WTC11 (cell line): ENCODE measurements around the gene PPP1R3E. TPM values are rescaled to one million over a fixed set of nuclear protein-coding genes. Genes with fewer than 3 reads are reported as not detected.

ENCODE experiments used
- ATAC-seq: fragments of 200-7000 bp; cut with Tn5 transposase; 2 replicates; pipeline ENCODE4 v1.10.0; 2021; ENCODE audit warnings: mild to moderate bottlenecking, moderate library complexity
- CTCF ChIA-PET: fragments of 300-600 bp; sonication (Branson Sonifier 250); formaldehyde crosslinking; loops from one replicate; lab custom pipeline; 2021; ENCODE audit warnings: antibody characterized with exemption; lab: Charles Lee
- POLR2A ChIA-PET: fragments of 350-600 bp; sonication (Branson Sonifier 250); formaldehyde crosslinking; loops from one replicate; lab custom pipeline; 2021; ENCODE audit warnings: antibody characterized with exemption; lab: Charles Lee
- DNase-seq: peaks from one replicate; pipeline ENCODE4 v3.0.0; 2021; ENCODE audit warnings: low spot score
- H3K27ac Mint-ChIP-seq: 2 replicates; pipeline ENCODE4 v1.8.0; 2021; ENCODE audit warnings: mixed read lengths
- H3K27me3 Mint-ChIP-seq: 2 replicates; pipeline ENCODE4 v1.8.0; 2021; ENCODE audit warnings: low read depth, mild to moderate bottlenecking, moderate library complexity, mixed read lengths
- H3K36me3 Mint-ChIP-seq: 2 replicates; pipeline ENCODE4 v1.8.0; 2021; ENCODE audit warnings: mixed read lengths
- H3K4me1 Mint-ChIP-seq: 2 replicates; pipeline ENCODE4 v1.8.0; 2022; ENCODE audit warnings: mixed read lengths
- H3K4me3 Mint-ChIP-seq: 2 replicates; pipeline ENCODE4 v1.8.0; 2021; ENCODE audit warnings: mild to moderate bottlenecking, moderate library complexity, mixed read lengths
- H3K9me3 Mint-ChIP-seq: 2 replicates; pipeline ENCODE4 v1.8.0; 2021; ENCODE audit warnings: mixed read lengths
- FOXJ3 ChIP-seq: sonication (generic); formaldehyde crosslinking; IDR thresholded peaks from 2 replicates; pipeline ENCODE4 v1.9.0; 2021; ENCODE audit warnings: missing genetic modification reagents, mild to moderate bottlenecking, borderline replicate concordance
- HMGA2 ChIP-seq: fragments of 250-450 bp; sonication (Bioruptor Pico); IDR thresholded peaks from 2 replicates; pipeline ENCODE4 v1.4.0; 2021; ENCODE audit warnings: mild to moderate bottlenecking, moderate library complexity
- ZNF138 ChIP-seq: sonication (generic); formaldehyde crosslinking; conservative IDR thresholded peaks from 2 replicates; pipeline ENCODE4 v1.8.1; 2022; ENCODE audit warnings: mild to moderate bottlenecking, moderate library complexity, missing genetic modification reagents
- total RNA-seq: library from RNA; stranded (reverse); gene quantifications from 3 replicates; pipeline ENCODE4 v1.2.3, GENCODE V29; 2021
- TF ChIP-seq, protein P1 (sequence below): sonication (generic); formaldehyde crosslinking; IDR thresholded peaks from 2 replicates; pipeline ENCODE4 v1.8.1; 2022; ENCODE audit warnings: low read depth, mild to moderate bottlenecking, moderate library complexity, missing genetic modification reagents, borderline replicate concordance
- TF ChIP-seq, protein P2 (sequence below): fragments of 250-450 bp; sonication (Bioruptor Pico); IDR thresholded peaks from 2 replicates; pipeline ENCODE4 v1.9.0; 2021; ENCODE audit warnings: mild to moderate bottlenecking
- TF ChIP-seq, protein P3 (sequence below): sonication (generic); formaldehyde crosslinking; IDR thresholded peaks from 2 replicates; pipeline ENCODE4 v1.8.0; 2022; ENCODE audit warnings: mild to moderate bottlenecking, missing genetic modification reagents
- TF ChIP-seq, protein P4 (sequence below): fragments of 200-600 bp; IDR thresholded peaks from 2 replicates; pipeline ENCODE4 v1.8.0; 2022; ENCODE audit warnings: antibody characterized with exemption
- TF ChIP-seq, protein P5 (sequence below): sonication (generic); formaldehyde crosslinking; IDR thresholded peaks from 2 replicates; pipeline ENCODE4 v1.8.0; 2022; ENCODE audit warnings: mild to moderate bottlenecking, missing genetic modification reagents

Gene PPP1R3E
- total RNA-seq, 1 experiment from 2014 or later = 7.4 TPM

DNA sequence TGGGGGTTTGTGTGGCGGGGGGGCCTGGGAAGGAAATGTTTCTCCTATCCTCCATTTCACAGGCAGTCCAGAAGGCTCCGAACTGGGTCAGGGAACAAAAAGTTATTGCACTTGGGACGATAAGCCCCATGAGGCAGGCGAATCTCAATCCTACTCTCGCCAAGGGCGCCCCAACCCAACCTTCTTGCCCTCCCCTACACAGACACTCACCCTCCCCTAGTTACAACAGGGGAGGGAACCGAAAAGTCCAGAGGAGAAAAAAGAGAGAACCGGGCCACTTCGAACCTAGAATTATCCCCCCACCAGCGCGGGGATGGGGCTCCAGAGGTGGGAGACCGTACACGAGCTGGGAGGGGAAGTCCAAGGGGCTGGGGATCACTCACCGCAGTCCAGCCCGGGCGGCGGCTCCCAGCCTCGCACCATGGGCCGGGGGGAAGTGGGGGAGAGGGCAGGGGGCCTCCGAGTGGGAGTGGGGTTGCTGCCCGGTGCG, 17.1 kb downstream of the PPP1R3E start:
- Mint-ChIP-seq H3K36me3 (no peaks in the 10 kb centered on the region), H3K4me3 (peak overlapping the region; percentile 93), H3K4me1 (peaks cover 19% of the 10 kb centered on the region), H3K27me3 (peaks cover 60% of the 10 kb centered on the region), H3K9me3 (no peaks in the 10 kb centered on the region), H3K27ac (no peak overlapping the region)
- POLR2A ChIA-PET = interaction anchor here (0.7 to 1.7 kb wide), 6 partner anchors 9 to 875 kb away, joined by 3 to 8 read pairs (median 6); partner anchors contain the start of genes BCL2L2 and IRF9
- CTCF ChIA-PET = interaction anchor here (0.6 to 2.3 kb wide), 11 partner anchors 9 to 165 kb away, joined by 3 to 23 read pairs (median 5); partner anchors contain the start of genes BCL2L2 and PABPN1
- ATAC-seq (peak; percentile 30), DNase-seq (no peak)
- TF ChIP-seq, protein P1, sequence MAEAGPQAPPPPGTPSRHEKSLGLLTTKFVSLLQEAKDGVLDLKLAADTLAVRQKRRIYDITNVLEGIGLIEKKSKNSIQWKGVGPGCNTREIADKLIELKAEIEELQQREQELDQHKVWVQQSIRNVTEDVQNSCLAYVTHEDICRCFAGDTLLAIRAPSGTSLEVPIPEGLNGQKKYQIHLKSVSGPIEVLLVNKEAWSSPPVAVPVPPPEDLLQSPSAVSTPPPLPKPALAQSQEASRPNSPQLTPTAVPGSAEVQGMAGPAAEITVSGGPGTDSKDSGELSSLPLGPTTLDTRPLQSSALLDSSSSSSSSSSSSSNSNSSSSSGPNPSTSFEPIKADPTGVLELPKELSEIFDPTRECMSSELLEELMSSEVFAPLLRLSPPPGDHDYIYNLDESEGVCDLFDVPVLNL (CRISPR knock-in tag) = no peak
- TF ChIP-seq, protein P2, sequence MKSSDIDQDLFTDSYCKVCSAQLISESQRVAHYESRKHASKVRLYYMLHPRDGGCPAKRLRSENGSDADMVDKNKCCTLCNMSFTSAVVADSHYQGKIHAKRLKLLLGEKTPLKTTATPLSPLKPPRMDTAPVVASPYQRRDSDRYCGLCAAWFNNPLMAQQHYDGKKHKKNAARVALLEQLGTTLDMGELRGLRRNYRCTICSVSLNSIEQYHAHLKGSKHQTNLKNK = no peak
- TF ChIP-seq, protein P3, sequence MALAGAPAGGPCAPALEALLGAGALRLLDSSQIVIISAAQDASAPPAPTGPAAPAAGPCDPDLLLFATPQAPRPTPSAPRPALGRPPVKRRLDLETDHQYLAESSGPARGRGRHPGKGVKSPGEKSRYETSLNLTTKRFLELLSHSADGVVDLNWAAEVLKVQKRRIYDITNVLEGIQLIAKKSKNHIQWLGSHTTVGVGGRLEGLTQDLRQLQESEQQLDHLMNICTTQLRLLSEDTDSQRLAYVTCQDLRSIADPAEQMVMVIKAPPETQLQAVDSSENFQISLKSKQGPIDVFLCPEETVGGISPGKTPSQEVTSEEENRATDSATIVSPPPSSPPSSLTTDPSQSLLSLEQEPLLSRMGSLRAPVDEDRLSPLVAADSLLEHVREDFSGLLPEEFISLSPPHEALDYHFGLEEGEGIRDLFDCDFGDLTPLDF (CRISPR knock-in tag) = no peak
- TF ChIP-seq, protein P4, sequence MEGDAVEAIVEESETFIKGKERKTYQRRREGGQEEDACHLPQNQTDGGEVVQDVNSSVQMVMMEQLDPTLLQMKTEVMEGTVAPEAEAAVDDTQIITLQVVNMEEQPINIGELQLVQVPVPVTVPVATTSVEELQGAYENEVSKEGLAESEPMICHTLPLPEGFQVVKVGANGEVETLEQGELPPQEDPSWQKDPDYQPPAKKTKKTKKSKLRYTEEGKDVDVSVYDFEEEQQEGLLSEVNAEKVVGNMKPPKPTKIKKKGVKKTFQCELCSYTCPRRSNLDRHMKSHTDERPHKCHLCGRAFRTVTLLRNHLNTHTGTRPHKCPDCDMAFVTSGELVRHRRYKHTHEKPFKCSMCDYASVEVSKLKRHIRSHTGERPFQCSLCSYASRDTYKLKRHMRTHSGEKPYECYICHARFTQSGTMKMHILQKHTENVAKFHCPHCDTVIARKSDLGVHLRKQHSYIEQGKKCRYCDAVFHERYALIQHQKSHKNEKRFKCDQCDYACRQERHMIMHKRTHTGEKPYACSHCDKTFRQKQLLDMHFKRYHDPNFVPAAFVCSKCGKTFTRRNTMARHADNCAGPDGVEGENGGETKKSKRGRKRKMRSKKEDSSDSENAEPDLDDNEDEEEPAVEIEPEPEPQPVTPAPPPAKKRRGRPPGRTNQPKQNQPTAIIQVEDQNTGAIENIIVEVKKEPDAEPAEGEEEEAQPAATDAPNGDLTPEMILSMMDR = no peak
- TF ChIP-seq, protein P5, sequence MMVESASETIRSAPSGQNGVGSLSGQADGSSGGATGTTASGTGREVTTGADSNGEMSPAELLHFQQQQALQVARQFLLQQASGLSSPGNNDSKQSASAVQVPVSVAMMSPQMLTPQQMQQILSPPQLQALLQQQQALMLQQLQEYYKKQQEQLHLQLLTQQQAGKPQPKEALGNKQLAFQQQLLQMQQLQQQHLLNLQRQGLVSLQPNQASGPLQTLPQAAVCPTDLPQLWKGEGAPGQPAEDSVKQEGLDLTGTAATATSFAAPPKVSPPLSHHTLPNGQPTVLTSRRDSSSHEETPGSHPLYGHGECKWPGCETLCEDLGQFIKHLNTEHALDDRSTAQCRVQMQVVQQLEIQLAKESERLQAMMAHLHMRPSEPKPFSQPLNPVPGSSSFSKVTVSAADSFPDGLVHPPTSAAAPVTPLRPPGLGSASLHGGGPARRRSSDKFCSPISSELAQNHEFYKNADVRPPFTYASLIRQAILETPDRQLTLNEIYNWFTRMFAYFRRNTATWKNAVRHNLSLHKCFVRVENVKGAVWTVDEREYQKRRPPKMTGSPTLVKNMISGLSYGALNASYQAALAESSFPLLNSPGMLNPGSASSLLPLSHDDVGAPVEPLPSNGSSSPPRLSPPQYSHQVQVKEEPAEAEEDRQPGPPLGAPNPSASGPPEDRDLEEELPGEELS = no peak

DNA sequence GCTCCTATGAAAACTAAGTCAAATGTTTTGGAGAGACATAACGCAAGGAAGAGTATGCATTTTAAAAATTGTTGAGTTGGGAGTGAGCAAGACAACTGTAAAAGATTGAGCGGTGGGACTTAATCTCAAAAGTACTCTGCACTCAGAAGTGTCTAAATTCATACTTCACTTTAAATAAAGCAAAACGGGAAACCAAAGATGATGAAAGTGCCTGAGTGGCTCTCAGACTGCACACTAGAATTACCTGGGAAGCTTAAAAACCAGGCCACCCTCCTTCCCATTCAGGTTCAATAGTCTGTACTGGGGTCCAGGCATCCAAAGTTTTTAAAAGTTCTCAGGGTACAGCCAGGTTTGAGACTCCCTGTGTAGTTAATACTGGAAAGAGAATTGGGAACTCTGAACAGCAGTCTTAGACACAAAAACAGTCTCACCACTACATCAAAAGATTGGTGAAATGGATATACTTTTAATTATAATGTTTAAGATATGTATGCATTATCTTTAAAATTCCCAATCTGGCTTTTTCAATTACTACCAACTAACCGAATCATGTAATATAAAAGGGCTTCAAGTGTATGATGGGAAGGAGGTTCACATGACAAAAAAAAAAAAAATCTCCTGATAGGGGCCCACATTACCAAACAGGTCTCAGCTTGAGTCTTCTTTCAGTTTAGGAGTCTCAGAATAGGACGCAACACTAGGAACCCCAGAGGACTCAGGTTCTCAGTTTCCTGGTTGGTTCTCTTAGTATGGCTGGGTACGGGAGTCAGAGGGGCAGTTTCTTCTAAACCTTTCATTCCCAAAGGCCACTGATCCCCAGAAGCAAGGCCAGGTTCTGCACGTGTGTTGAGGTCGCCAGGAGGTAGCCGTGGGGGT, 17.8 kb downstream of the PPP1R3E start:
- Mint-ChIP-seq H3K4me1 (peaks cover 25% of the 10 kb centered on the region), H3K9me3 (no peaks in the 10 kb centered on the region), H3K27me3 (peaks cover 56% of the 10 kb centered on the region), H3K4me3 (peak overlapping the region; percentile 93), H3K36me3 (no peaks in the 10 kb centered on the region), H3K27ac (peak overlapping the region; percentile 63; the same call in 1 of the 2 replicates)
- POLR2A ChIA-PET = interaction anchor here (0.7 to 0.9 kb wide), 3 partner anchors 21 to 876 kb away, joined by 3 to 7 read pairs (median 5); partner anchors contain the start of gene IRF9
- DNase-seq (no peak), ATAC-seq (no peak)
- TF ChIP-seq, protein P5 = no peak
- TF ChIP-seq, protein P4 = no peak
- TF ChIP-seq HMGA2 (no peak), FOXJ3 (no peak), ZNF138 (CRISPR knock-in tag) (no peak)
- CTCF ChIA-PET = interaction anchor here (0.6 to 2.3 kb wide), 5 partner anchors 9 to 103 kb away, joined by 3 to 23 read pairs (median 6); no protein-coding TSS in a partner anchor
